ENCODE results near the gene FLYWCH1. TPM values are rescaled to one million over a fixed set of nuclear protein-coding genes. Genes with fewer than 3 reads are reported as not detected.

Gene FLYWCH1
- total RNA-seq, 2 experiments from 2014 or later: 33.5 to 35.4 TPM

GRCh38 chr16:2963074-2963722 lies 51.5 kb downstream of the FLYWCH1 start:
- Mint-ChIP-seq H3K27me3 (ENCODE audit: low read depth) (peaks cover 35% of the 10 kb centered on the region), H3K4me1 (ENCODE audit: low read depth) (peaks cover 23% of the 10 kb centered on the region), H3K9me3 (no peaks in the 10 kb centered on the region), H3K4me3 (peak overlapping the region; percentile 57), H3K27ac (no peak overlapping the region), H3K36me3 (ENCODE audit: low read depth) (no peaks in the 10 kb centered on the region)
- intact Hi-C loops (cut with micrococcal nuclease): no loop called here
- no peak for DNase-seq
- CTCF ChIA-PET: interaction anchor here (1.1 to 1.7 kb wide), 3 partner anchors 17 to 36 kb away, joined by 4 to 12 read pairs (median 6); partner anchors contain the start of gene PKMYT1

GRCh38 chr16:2963723-2964474 lies 52.2 kb downstream of the FLYWCH1 start, which contains the start of gene KREMEN2:
Gene KREMEN2, plus strand, starts transcription at chr16:2964275. Its CDS starts 246 bp downstream, at chr16:2964521.
- H3K4me1 Mint-ChIP-seq (ENCODE audit: low read depth): peaks cover 30% of the 10 kb centered on the region
- CTCF ChIA-PET: interaction anchor here (0.6 to 0.9 kb wide), 3 partner anchors 15 to 29 kb away, joined by 3 read pairs; no protein-coding TSS in a partner anchor
- DNase-seq: no peak
- H3K27me3 Mint-ChIP-seq (ENCODE audit: low read depth): peaks cover 40% of the 10 kb centered on the region
- H3K27ac Mint-ChIP-seq: no peak within 1 kb of the TSS
- H3K36me3 Mint-ChIP-seq (ENCODE audit: low read depth): no peaks in the 10 kb centered on the region
- peak within 1 kb of the TSS; percentile 67 for H3K4me3 Mint-ChIP-seq
- intact Hi-C loops (cut with micrococcal nuclease): loop anchor here (2.0 kb wide), 1 partner anchor 17 kb away; the partner anchor contains the start of gene PKMYT1
- H3K9me3 Mint-ChIP-seq: no peaks in the 10 kb centered on the region

- intact Hi-C loops (cut with micrococcal nuclease): loop anchor here (2.0 kb wide), 1 partner anchor 16 kb away; the partner anchor contains the start of gene PKMYT1
- peaks cover 40% of the 10 kb centered on the region for H3K27me3 Mint-ChIP-seq (ENCODE audit: low read depth)
- H3K36me3 Mint-ChIP-seq (ENCODE audit: low read depth): no peaks in the 10 kb centered on the region
- DNase-seq: peak; percentile 57
- peaks cover 30% of the 10 kb centered on the region for H3K4me1 Mint-ChIP-seq (ENCODE audit: low read depth)
- CTCF ChIA-PET: interaction anchor here (0.8 to 1.2 kb wide), 3 partner anchors 18 to 38 kb away, joined by 3 read pairs; no protein-coding TSS in a partner anchor
- peak overlapping the region; percentile 32 for H3K4me3 Mint-ChIP-seq
- no peaks in the 10 kb centered on the region for H3K9me3 Mint-ChIP-seq
- no peak overlapping the region for H3K27ac Mint-ChIP-seq
These were observed 53.0 kb downstream of the FLYWCH1 start for GRCh38 chr16:2964475-2965336.

- H3K4me3 Mint-ChIP-seq: no peak overlapping the region
- CTCF ChIA-PET: interaction anchor here (1.2 kb wide), 1 partner anchor 39 kb away, joined by 3 read pairs; no protein-coding TSS in a partner anchor
These were observed 54.5 kb downstream of the FLYWCH1 start for GRCh38 chr16:2966043-2966807.

GRCh38 chr16:2966808-2967191 lies 55.1 kb downstream of the FLYWCH1 start:
- peaks cover 8% of the 10 kb centered on the region for H3K36me3 Mint-ChIP-seq (ENCODE audit: low read depth)
- peaks cover 34% of the 10 kb centered on the region for H3K4me1 Mint-ChIP-seq (ENCODE audit: low read depth)
- H3K9me3 Mint-ChIP-seq: no peaks in the 10 kb centered on the region
- H3K27ac Mint-ChIP-seq: no peak overlapping the region
- H3K4me3 Mint-ChIP-seq: no peak overlapping the region
- peaks cover 43% of the 10 kb centered on the region for H3K27me3 Mint-ChIP-seq (ENCODE audit: low read depth)
- CTCF ChIA-PET: no interaction called here
- intact Hi-C loops (cut with micrococcal nuclease): no loop called here
- no peak for DNase-seq

More at GRCh38 chr16:2966043-2966807, 54.5 kb downstream of the FLYWCH1 start:
- Mint-ChIP-seq H3K27me3 (ENCODE audit: low read depth) (peaks cover 44% of the 10 kb centered on the region), H3K4me1 (ENCODE audit: low read depth) (peaks cover 36% of the 10 kb centered on the region), H3K27ac (no peak overlapping the region), H3K36me3 (ENCODE audit: low read depth) (peaks cover 6% of the 10 kb centered on the region), H3K9me3 (no peaks in the 10 kb centered on the region)
- intact Hi-C loops (cut with micrococcal nuclease): no loop called here
- no peak for DNase-seq

- CTCF ChIA-PET: no interaction called here
- no peak overlapping the region for H3K27ac Mint-ChIP-seq
- intact Hi-C loops (cut with micrococcal nuclease): no loop called here
- no peak overlapping the region for H3K4me3 Mint-ChIP-seq
- peaks cover 39% of the 10 kb centered on the region for H3K27me3 Mint-ChIP-seq (ENCODE audit: low read depth)
- H3K9me3 Mint-ChIP-seq: no peaks in the 10 kb centered on the region
- no peak for DNase-seq
- peaks cover 34% of the 10 kb centered on the region for H3K4me1 Mint-ChIP-seq (ENCODE audit: low read depth)
- peaks cover 12% of the 10 kb centered on the region for H3K36me3 Mint-ChIP-seq (ENCODE audit: low read depth)
These were observed 55.5 kb downstream of the FLYWCH1 start for GRCh38 chr16:2967211-2967631.

GRCh38 chr16:2967721-2968161 lies 56.0 kb downstream of the FLYWCH1 start:
- DNase-seq: no peak
- intact Hi-C loops (cut with micrococcal nuclease): no loop called here
- peaks cover 37% of the 10 kb centered on the region for H3K27me3 Mint-ChIP-seq (ENCODE audit: low read depth)
- CTCF ChIA-PET: no interaction called here
- no peak overlapping the region for H3K4me3 Mint-ChIP-seq
- peaks cover 35% of the 10 kb centered on the region for H3K4me1 Mint-ChIP-seq (ENCODE audit: low read depth)
- H3K27ac Mint-ChIP-seq: no peak overlapping the region
- H3K36me3 Mint-ChIP-seq (ENCODE audit: low read depth): peaks cover 17% of the 10 kb centered on the region
- H3K9me3 Mint-ChIP-seq: no peaks in the 10 kb centered on the region

- Mint-ChIP-seq H3K27me3 (ENCODE audit: low read depth) (peaks cover 34% of the 10 kb centered on the region), H3K4me1 (ENCODE audit: low read depth) (peaks cover 33% of the 10 kb centered on the region), H3K36me3 (ENCODE audit: low read depth) (peaks cover 18% of the 10 kb centered on the region), H3K4me3 (peak overlapping the region; percentile 65), H3K27ac (no peak overlapping the region), H3K9me3 (no peaks in the 10 kb centered on the region)
- intact Hi-C loops (cut with micrococcal nuclease): no loop called here
- no peak for DNase-seq
- CTCF ChIA-PET: no interaction called here
These were observed 56.6 kb downstream of the FLYWCH1 start for GRCh38 chr16:2968368-2968737.

- CTCF ChIA-PET: interaction anchor here (0.6 to 1.3 kb wide), 5 partner anchors 10 to 90 kb away, joined by 3 to 5 read pairs (median 4); no protein-coding TSS in a partner anchor
- no peak within 1 kb of the TSS for H3K27ac Mint-ChIP-seq
- peak within 1 kb of the TSS; percentile 74 for H3K4me3 Mint-ChIP-seq
- peaks cover 29% of the 10 kb centered on the region for H3K4me1 Mint-ChIP-seq (ENCODE audit: low read depth)
- peaks cover 18% of the 10 kb centered on the region for H3K36me3 Mint-ChIP-seq (ENCODE audit: low read depth)
- H3K9me3 Mint-ChIP-seq: no peaks in the 10 kb centered on the region
- peaks cover 31% of the 10 kb centered on the region for H3K27me3 Mint-ChIP-seq (ENCODE audit: low read depth)
- peak; percentile 80 for DNase-seq
- intact Hi-C loops (cut with micrococcal nuclease): no loop called here
These were observed 57.2 kb downstream of the FLYWCH1 start, which contains the start of gene PAQR4 for GRCh38 chr16:2968738-2969544. Gene PAQR4, plus strand, starts transcription at chr16:2969348. Its CDS starts 327 bp downstream, at chr16:2969675.

GRCh38 chr16:2969545-2970521 lies 58.1 kb downstream of the FLYWCH1 start:
- H3K4me3 Mint-ChIP-seq: peak overlapping the region; percentile 74
- CTCF ChIA-PET: interaction anchor here (0.6 to 1.3 kb wide), 7 partner anchors 9 to 89 kb away, joined by 3 to 5 read pairs (median 4); no protein-coding TSS in a partner anchor
- DNase-seq: peak; percentile 87
- peaks cover 25% of the 10 kb centered on the region for H3K4me1 Mint-ChIP-seq (ENCODE audit: low read depth)
- H3K27me3 Mint-ChIP-seq (ENCODE audit: low read depth): peaks cover 28% of the 10 kb centered on the region
- intact Hi-C loops (cut with micrococcal nuclease): loop anchor here (1.0 to 2.0 kb wide), 2 partner anchors 10 to 51 kb away; partner anchors contain the start of genes PKMYT1 and TNFRSF12A
- no peaks in the 10 kb centered on the region for H3K9me3 Mint-ChIP-seq
- H3K27ac Mint-ChIP-seq: no peak overlapping the region
- peaks cover 21% of the 10 kb centered on the region for H3K36me3 Mint-ChIP-seq (ENCODE audit: low read depth)
